NOMO-1 treated with DMSO at 0.1 percent for 48 hours (cell line): ENCODE measurements around the gene ASNS.

Experiments used
- DNase-seq: peaks from one replicate; lab custom pipeline; 2025; ENCODE audit not compliant: unreplicated experiment; lab: John Stamatoyannopoulos, UW

Gene ASNS

GRCh38 chr7:97844036-97844435, 28.2 kb downstream of the ASNS start:
- DNase-seq, result no peak

DNA sequence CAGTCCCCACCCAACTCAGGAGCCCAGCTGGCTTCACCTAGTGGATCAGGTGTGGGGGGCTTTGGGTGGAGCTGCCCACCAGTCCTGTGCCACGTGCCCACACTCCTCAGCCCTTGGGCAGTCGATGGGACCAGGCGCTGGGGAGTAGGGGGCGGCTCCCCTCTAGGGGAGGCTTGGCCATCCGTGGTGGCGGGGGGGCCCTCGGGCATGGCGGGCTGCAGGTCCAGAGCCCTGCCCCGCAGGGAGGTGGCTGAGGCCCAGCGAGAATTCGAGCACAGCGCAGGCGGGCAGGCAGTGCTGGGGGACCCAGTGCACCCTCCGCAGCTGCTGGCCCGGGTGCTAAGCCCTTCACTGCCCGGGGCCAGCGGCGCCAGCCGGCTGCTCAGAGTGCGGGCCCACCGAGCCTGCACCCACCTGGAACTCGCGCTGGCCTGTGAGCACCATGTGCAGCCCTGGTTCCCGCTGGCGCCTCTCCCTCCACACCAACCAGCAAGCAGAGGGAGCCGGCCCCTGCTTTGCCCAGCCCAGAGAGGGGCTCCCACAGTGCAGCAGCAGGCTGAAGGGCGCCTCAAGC, 29.3 kb downstream of the ASNS start:
- no peak for DNase-seq

- DNase-seq, result no peak
Observed at GRCh38 chr7:97842006-97842405, 30.2 kb downstream of the ASNS start.

- peak; percentile 60 for DNase-seq
Observed at GRCh38 chr7:97835296-97836138, 36.7 kb downstream of the ASNS start.

- no peak for DNase-seq
Observed at GRCh38 chr7:97819161-97819560, 53.0 kb downstream of the ASNS start.

- DNase-seq, result no peak
Observed at GRCh38 chr7:97818066-97818663, 54.0 kb downstream of the ASNS start.
